ENCODE results near the gene MRPL49. TPM values are rescaled to one million over a fixed set of nuclear protein-coding genes. Genes with fewer than 3 reads are reported as not detected.

The MRPL49 gene
- total and polyA plus RNA-seq, 2 of the 8 experiments (the other 6 are each of a cell fraction or from before 2014, with no cell fraction given) = 54.0 to 84.8 TPM

- Histone ChIP-seq H3K27ac (ENCODE audit: low read depth, low read length) (no peak overlapping the region), H3K18ac (ENCODE audit: extremely low read depth, low read length) (no peak overlapping the region), H3K23ac (ENCODE audit: insufficient read length) (no peak overlapping the region), H2AFZ (ENCODE audit: low read length) (peak overlapping the region; percentile 34; the same call in 1 of the 2 replicates), H3K9ac (replicated peaks in 1 of 4; ENCODE audit: extremely low read depth in 1 of 4, low read depth in 3 of 4, low read length in 3 of 4) (no peak overlapping the region), H2AK5ac (ENCODE audit: low read depth, low read length) (no peak overlapping the region), H3K23me2 (ENCODE audit: low read depth, low read length) (no peaks in the 10 kb centered on the region), H2BK15ac (ENCODE audit: low read length) (no peak overlapping the region), H3K79me1 (ENCODE audit: low read depth, low read length) (no peaks in the 10 kb centered on the region), H4K8ac (ENCODE audit: extremely low read depth, insufficient read depth, low read length) (0 out of 2 replicates have a peak overlapping the region, but pooled peaks have one; percentile 6), H3K79me2 (ENCODE audit: control insufficient read depth in 1 of 2, insufficient read depth in 2 of 2, low read length in 2 of 2) (no peaks in the 10 kb centered on the region), H3K4me2 (ENCODE audit: insufficient read depth in 1 of 2, low read depth in 2 of 2, low read length in 2 of 2) (no peak overlapping the region), H3K4me3 (ENCODE audit: extremely low read depth in 1 of 4, insufficient read depth in 2 of 4, low read depth in 3 of 4, low read length in 4 of 4) (no peak overlapping the region), H4K91ac (replicated peaks; ENCODE audit: insufficient read length, low read length) (no peak overlapping the region), H3K14ac (ENCODE audit: insufficient read length) (no peak overlapping the region), H2BK12ac (ENCODE audit: low read depth, low read length) (peak overlapping the region; percentile 60; the same call in 1 of the 2 replicates), H2BK120ac (replicated peaks; ENCODE audit: low read depth, low read length) (no peak overlapping the region), H3K4me1 (replicated peaks in 1 of 4; ENCODE audit: control insufficient read depth in 3 of 4, insufficient read depth in 4 of 4, low read length in 3 of 4) (no peaks in the 10 kb centered on the region), H3K36me3 (ENCODE audit: control insufficient read depth in 2 of 4, insufficient read depth in 4 of 4, low read length in 3 of 4) (no peaks in the 10 kb centered on the region), H4K5ac (ENCODE audit: insufficient read length, low read depth, low read length) (no peak overlapping the region), H4K20me1 (replicated peaks in 1 of 2; ENCODE audit: control insufficient read depth in 1 of 2, insufficient read depth in 2 of 2, low read length in 2 of 2) (no peaks in the 10 kb centered on the region), H3K27me3 (replicated peaks in 1 of 4; ENCODE audit: control insufficient read depth in 3 of 4, extremely low read depth in 1 of 4, insufficient read depth in 3 of 4, low read length in 3 of 4) (no peaks in the 10 kb centered on the region), H2BK20ac (ENCODE audit: low read length) (no peak overlapping the region), H3K9me3 (ENCODE audit: insufficient read depth in 2 of 2, low read depth in 1 of 2, low read length in 1 of 2) (peaks cover 0 to 7% of the 10 kb centered on the region in 2 experiments; a peak in 1 of 4 replicates), H3K4ac (replicated peaks; ENCODE audit: insufficient read length, low read depth, low read length) (no peak overlapping the region), H3K56ac (replicated peaks; ENCODE audit: insufficient read length, low read depth, low read length) (no peak overlapping the region), H2BK5ac (ENCODE audit: low read depth, low read length) (no peak overlapping the region)
- FAIRE-seq (no peak), DNase-seq (ENCODE audit: low read depth in 1 of 2, low spot score in 2 of 2) (no peak)
- WGBS, 2 experiments (ENCODE audit: extremely low coverage in 1 of 2, insufficient coverage in 1 of 2, insufficient read length in 1 of 2, insufficient replicate concordance in 2 of 2, low coverage in 1 of 2, low lambda C conversion rate in 2 of 2, missing lambda C conversion rate in 1 of 2) = 91% methylated on average over 11 of the region's 12 CpGs; no CpG with 5 or more reads in 1 of the 2 experiments
- CTCF ChIA-PET (ENCODE audit: partially characterized antibody) = interaction anchor here (1.3 to 1.7 kb wide), 2 partner anchors 15 to 31 kb away, joined by 4 read pairs; partner anchors contain the start of gene CAPN1
- POLR2A ChIA-PET (ENCODE audit: partially characterized antibody) = no interaction called here
- TF ChIP-seq YY1 (IDR thresholded peaks at IDR 0.05; ENCODE audit: low read depth, low read length) (no peak), EP300 (IDR thresholded peaks at IDR 0.05; ENCODE audit: borderline replicate concordance in 1 of 2, low read depth in 2 of 2, low read length in 2 of 2) (no peak), EZH2 (IDR thresholded peaks at IDR 0.05; ENCODE audit: low read depth, low read length, severe bottlenecking) (no peak), CEBPB (IDR thresholded peaks at IDR 0.05; ENCODE audit: low read depth, low read length) (no peak), ATF2 (IDR thresholded peaks at IDR 0.05; ENCODE audit: low read length) (no peak), CBX8 (IDR thresholded peaks at IDR 0.05; ENCODE audit: borderline replicate concordance, low read depth, low read length) (no peak), NANOG (IDR thresholded peaks at IDR 0.05; ENCODE audit: insufficient read depth, low read depth, low read length, poor library complexity, severe bottlenecking) (no peak), TCF12 (IDR thresholded peaks at IDR 0.05; ENCODE audit: low read depth, low read length) (no peak), SIN3A (conservative IDR thresholded peaks at IDR 0.05 in 1 of 2, IDR thresholded peaks at IDR 0.05 in 1 of 2; ENCODE audit: low read depth in 1 of 2, low read length in 2 of 2) (no peak)
Observed at GRCh38 chr11:65150509-65151299, 28.6 kb downstream of the MRPL49 start.

Data from H1 (cell line).